GM12875 (cell line): Measurements from ENCODE around the gene SPINT2.

Experiments used
- H3K4me3 ChIP-seq: one replicate; pipeline ENCODE4 v1.5.1; 2011; ENCODE audit warnings: low read depth, low read length, control low read depth
- TF ChIP-seq, protein P1 (sequence below): IDR thresholded peaks from 2 replicates; pipeline ENCODE4 v1.5.1; 2011; ENCODE audit warnings: low read depth, mild to moderate bottlenecking, control low read depth, inconsistent platforms, low read length, moderate library complexity, borderline replicate concordance; ENCODE audit not compliant: insufficient read depth

SPINT2 gene

DNA sequence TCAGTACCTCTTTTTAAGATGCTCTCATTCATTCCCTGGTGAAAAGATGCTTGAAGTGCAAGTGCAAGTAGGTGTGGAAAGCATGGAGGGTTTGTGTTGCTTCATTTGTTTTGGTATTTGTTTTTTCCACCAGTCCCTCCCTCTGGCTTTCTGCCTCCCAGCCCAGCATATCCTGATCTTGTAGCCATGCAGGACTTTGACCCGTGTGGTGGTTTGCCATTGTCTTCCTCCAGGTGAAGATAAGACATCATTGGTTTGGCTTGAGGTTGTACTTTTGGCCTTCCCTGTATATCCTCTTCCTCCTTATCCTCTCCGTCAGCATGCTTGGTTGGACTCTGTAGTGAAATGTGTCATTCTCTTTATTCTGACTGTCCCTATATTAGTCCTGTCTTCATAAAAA is 9.1 kb downstream of the SPINT2 start:
- TF ChIP-seq, protein P1, sequence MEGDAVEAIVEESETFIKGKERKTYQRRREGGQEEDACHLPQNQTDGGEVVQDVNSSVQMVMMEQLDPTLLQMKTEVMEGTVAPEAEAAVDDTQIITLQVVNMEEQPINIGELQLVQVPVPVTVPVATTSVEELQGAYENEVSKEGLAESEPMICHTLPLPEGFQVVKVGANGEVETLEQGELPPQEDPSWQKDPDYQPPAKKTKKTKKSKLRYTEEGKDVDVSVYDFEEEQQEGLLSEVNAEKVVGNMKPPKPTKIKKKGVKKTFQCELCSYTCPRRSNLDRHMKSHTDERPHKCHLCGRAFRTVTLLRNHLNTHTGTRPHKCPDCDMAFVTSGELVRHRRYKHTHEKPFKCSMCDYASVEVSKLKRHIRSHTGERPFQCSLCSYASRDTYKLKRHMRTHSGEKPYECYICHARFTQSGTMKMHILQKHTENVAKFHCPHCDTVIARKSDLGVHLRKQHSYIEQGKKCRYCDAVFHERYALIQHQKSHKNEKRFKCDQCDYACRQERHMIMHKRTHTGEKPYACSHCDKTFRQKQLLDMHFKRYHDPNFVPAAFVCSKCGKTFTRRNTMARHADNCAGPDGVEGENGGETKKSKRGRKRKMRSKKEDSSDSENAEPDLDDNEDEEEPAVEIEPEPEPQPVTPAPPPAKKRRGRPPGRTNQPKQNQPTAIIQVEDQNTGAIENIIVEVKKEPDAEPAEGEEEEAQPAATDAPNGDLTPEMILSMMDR = no peak

DNA sequence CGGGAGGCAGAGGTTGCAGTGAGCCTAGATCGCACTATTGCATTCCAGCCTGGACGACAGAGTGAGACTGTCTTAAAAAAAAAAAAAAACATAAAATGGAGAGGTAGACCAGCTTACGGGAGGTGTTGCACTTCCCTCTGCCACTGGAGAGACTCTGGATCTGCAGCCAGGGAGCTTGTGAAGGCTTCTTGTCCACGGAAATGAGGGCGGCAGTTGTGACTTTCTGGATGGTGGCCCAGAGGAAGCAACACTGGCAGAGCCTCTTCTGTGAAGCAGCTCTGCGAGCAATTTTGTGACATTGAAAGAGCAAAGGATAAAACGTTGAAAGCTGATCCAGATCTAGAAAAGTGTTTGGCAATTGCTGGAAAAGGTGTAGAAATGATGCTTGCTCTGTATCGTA is 10.4 kb downstream of the SPINT2 start:
- TF ChIP-seq, protein P1 = no peak

More for the DNA sequence above, 9.1 kb downstream of the SPINT2 start:
- no peak overlapping the region for H3K4me3 ChIP-seq

DNA sequence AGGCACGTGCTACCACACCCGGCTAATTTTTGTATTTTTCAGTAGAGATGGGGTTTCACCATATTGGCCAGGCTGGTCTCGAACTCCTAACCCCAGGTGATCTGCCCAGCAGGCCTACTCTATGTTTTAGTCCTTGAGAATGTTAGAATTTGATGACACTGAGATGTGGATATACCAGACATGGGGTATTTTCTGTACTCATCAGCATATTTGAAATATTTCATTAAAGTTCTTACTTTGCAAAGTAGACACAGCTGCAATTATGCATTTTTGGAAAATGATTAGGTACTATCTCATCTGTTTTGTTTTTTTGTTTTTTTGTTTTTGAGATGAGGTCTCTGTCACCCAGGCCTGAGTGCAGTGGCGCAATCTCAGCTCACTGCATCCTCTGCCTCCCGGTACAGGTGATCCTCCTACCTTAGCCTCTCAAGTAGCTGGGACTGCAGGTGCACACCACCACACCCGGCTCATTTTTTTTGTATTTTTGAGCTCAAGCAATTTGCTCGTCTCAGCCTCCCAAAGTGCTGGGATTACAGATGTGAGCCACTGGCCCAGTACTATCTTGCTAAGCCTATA is 12.7 kb downstream of the SPINT2 start:
- TF ChIP-seq, protein P1 = no peak
- no peak overlapping the region for H3K4me3 ChIP-seq

More for the DNA sequence above, 10.4 kb downstream of the SPINT2 start:
- no peak overlapping the region for H3K4me3 ChIP-seq

DNA sequence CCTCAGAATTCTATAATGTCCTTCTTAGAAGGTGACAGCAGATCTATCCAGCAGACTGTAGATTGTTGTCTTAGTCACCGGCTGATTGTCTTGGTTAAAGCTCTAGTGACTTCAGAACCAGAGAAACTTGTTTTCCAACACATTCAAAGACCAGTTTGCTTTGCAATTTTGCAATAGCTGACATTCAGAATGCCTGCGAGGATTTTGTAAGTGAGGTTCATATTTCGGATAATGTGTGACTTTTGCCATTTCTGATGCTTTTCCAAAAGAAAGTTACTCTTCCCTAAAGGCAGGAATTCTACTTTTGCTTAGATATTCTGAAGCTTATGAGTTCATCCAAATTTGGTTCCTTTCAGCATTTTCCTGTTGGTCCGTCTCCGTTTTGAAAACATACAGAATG is 13.2 kb downstream of the SPINT2 start:
- H3K4me3 ChIP-seq = no peak overlapping the region
- TF ChIP-seq, protein P1 = no peak

DNA sequence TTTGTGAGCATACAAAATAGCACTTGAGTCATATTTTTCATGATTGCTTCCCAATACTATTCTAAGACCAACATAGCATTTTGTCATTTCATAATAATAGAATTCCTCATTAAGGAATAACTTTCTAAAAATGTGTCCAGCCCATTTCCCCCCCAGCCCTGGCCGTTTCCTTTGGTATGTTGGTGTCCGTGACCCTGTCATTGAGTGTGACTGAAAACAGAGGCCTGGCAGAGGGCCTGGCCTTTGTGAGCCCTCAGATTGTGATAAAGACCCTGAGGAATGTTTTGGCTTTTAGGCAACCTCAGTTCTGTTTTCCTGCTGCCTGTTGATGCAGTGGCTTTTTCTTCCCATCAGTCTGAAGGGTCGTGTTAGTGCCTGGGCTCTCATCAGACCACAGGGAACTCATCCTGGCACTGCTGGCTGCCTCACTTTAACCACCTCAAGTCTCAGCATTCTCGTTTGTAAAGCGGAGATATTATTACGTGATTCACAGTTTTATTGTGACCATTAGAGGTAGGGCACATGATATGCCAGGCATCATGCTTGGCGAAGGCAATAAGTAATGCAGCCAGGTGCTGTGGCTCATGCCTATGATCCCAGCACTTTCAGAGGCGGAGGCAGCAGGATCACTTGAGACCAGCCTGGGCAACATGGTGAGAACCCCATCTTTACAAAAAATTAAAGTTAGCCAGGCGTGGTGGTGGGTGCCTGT is 13.8 kb downstream of the SPINT2 start:
- H3K4me3 ChIP-seq = no peak overlapping the region
- TF ChIP-seq, protein P1 = no peak

DNA sequence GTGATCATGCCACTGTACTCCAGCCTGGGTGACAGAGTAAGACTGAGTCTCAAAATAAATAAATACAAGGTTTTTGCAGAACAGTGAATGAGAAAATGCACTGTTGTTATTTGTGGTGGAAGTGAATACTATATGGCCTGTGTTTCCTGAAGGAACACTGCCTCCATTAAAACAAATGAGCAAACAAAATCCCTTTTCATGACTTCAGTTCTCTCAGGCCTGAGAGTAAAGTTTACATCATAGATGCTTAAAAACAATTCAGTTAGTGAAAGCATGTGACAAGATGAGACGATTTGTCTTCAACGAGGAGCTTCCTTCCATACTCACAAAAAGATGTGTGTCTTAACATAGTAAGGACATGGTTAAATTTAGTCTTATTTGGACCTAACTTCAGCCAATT is 14.4 kb downstream of the SPINT2 start:
- TF ChIP-seq, protein P1 = no peak
- no peak overlapping the region for H3K4me3 ChIP-seq
